CD4-positive, alpha-beta T cell (primary cell): ENCODE measurements around the gene CLDN24. TPM values are rescaled to one million over a fixed set of nuclear protein-coding genes. Genes with fewer than 3 reads are reported as not detected.

Experiments used
- ATAC-seq: fragments of 200-7000 bp; cut with Tn5 transposase; one replicate; pipeline ENCODE4 v1.10.0; 2022; ENCODE audit warnings: mild to moderate bottlenecking; ENCODE audit not compliant: poor library complexity
- CTCF ChIA-PET: fragments of 350-600 bp; sonication (Branson Sonifier 250); formaldehyde crosslinking; loops from one replicate; lab custom pipeline; 2021; ENCODE audit warnings: antibody characterized with exemption, inconsistent platforms; lab: Charles Lee
- POLR2A ChIA-PET: fragments of 350-600 bp; sonication (Branson Sonifier 250); formaldehyde crosslinking; loops from one replicate; lab custom pipeline; 2021; ENCODE audit warnings: antibody characterized with exemption, inconsistent platforms; lab: Charles Lee
- DNase-seq, 14 experiments: peaks; one replicate each; pipeline ENCODE4 v3.0.0-alpha.2; 2013 to 2020; ENCODE audit warnings: mixed read lengths in 2 of 14
- H3K27ac ChIP-seq, 2 donors: one replicate each; pipeline versions ENCODE4 v1.5.1 to v1.7.0; 2013; ENCODE audit warnings: low read length in 2 of 2, low read depth in 1 of 2, mild to moderate bottlenecking in 1 of 2
- H3K27me3 ChIP-seq, 2 experiments: 1 replicate in 1 of 2; 2 replicates in 1 of 2; pipeline versions ENCODE4 v1.6.1 to v1.7.0; 2013; ENCODE audit warnings: low read length in 2 of 2, control low read depth in 1 of 2, mild to moderate bottlenecking in 1 of 2, moderate library complexity in 1 of 2; ENCODE audit not compliant: insufficient read depth in 2 of 2, control insufficient read depth in 1 of 2
- H3K36me3 ChIP-seq: one replicate; pipeline ENCODE4 v1.6.1; 2013; ENCODE audit warnings: low read length, control low read depth; ENCODE audit not compliant: insufficient read depth
- H3K4me1 ChIP-seq: one replicate; pipeline ENCODE4 v1.6.1; 2013; ENCODE audit warnings: low read length, control low read depth; ENCODE audit not compliant: insufficient read depth
- H3K4me3 ChIP-seq: one replicate; pipeline ENCODE4 v1.5.1; 2013; ENCODE audit warnings: mild to moderate bottlenecking, low read length, moderate library complexity
- H3K9me3 ChIP-seq, 2 experiments: 1 replicate in 1 of 2; 2 replicates in 1 of 2; pipeline versions ENCODE4 v1.6.1 to v1.7.0; 2013; ENCODE audit warnings: low read length in 2 of 2, mild to moderate bottlenecking in 2 of 2, control low read depth in 1 of 2, moderate library complexity in 1 of 2; ENCODE audit not compliant: control insufficient read depth in 1 of 2, insufficient read depth in 1 of 2
- H3K27ac Mint-ChIP-seq: one replicate; pipeline ENCODE4 v1.8.0; 2020; ENCODE audit warnings: mixed read lengths
- H3K27me3 Mint-ChIP-seq: one replicate; pipeline ENCODE4 v1.8.0; 2021; ENCODE audit warnings: mixed read lengths
- H3K36me3 Mint-ChIP-seq: one replicate; pipeline ENCODE4 v1.8.0; 2021; ENCODE audit warnings: low read depth, mixed read lengths
- H3K4me1 Mint-ChIP-seq: one replicate; pipeline ENCODE4 v1.8.0; 2021; ENCODE audit warnings: low read depth, mixed read lengths
- H3K4me3 Mint-ChIP-seq: one replicate; pipeline ENCODE4 v1.8.0; 2020; ENCODE audit warnings: mild to moderate bottlenecking, mixed read lengths
- H3K9me3 Mint-ChIP-seq: one replicate; pipeline ENCODE4 v1.8.0; 2020; ENCODE audit warnings: mixed read lengths
- CTCF ChIP-seq: fragments of 200-600 bp; IDR thresholded peaks from one replicate; pipeline ENCODE4 v1.8.0; 2022; ENCODE audit warnings: antibody characterized with exemption, mild to moderate bottlenecking
- intact Hi-C, 2 experiments: fragments of 100-400 bp; cut with DNase I in 1 of 2; cut with micrococcal nuclease in 1 of 2; formaldehyde crosslinking; loops; one replicate each; pipeline versions ENCODE4 v1.15.1 to v1.9.0; 2023 to 2025; cut with DNase I, micrococcal nuclease
- total RNA-seq, 174 experiments: library from RNA in 2 of 174; stranded (reverse) in 2 of 174; gene quantifications; one replicate each; pipeline ENCODE4 v1.2.3 and lab custom pipeline; 2021 to 2026

Gene CLDN24
- total RNA-seq, 2 experiments from 2014 or later: not detected

DNA sequence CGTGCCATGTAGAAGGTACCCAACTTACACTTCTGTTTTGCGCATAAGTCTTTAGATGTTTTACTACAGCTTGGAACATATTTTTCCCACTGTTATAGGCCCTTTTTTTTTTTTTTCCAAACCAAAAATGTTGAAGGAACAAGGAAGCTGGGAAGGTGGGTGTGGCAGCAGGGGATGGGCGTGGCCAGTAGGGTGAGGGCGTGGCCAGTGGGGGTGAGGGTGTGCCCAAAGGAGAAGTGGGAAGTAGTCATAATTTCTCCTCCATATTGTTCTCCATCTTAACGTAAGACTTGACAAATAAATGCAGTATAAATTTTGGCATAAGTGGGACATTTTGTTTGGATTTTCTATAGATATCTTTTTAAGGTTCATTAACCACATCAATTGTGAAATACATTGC lies 32.5 kb downstream of the CLDN24 start:
- ATAC-seq (no peak), DNase-seq (no peak)
- H3K9me3 Mint-ChIP-seq: no peaks in the 10 kb centered on the region
- H3K9me3 ChIP-seq: no peaks in the 10 kb centered on the region
- H3K36me3 ChIP-seq: no peaks in the 10 kb centered on the region
- intact Hi-C loops: loop anchor here in 1 of 2 experiments (10.0 kb wide), 1 partner anchor 105 kb away; no protein-coding TSS in a partner anchor
- TF ChIP-seq CTCF: no peak
- H3K4me3 ChIP-seq: no peak overlapping the region
- no peaks in the 10 kb centered on the region for H3K27me3 ChIP-seq
- H3K4me1 Mint-ChIP-seq: no peaks in the 10 kb centered on the region
- no peak overlapping the region for H3K27ac ChIP-seq
- peaks cover 17% of the 10 kb centered on the region for H3K36me3 Mint-ChIP-seq
- POLR2A ChIA-PET: no interaction called here
- H3K27ac Mint-ChIP-seq: no peak overlapping the region
- H3K4me1 ChIP-seq: no peaks in the 10 kb centered on the region
- no peaks in the 10 kb centered on the region for H3K27me3 Mint-ChIP-seq
- CTCF ChIA-PET: no interaction called here
- H3K4me3 Mint-ChIP-seq: no peak overlapping the region

GRCh38 chr4:183288955-183289354 lies 33.3 kb downstream of the CLDN24 start:
- DNase-seq (no peak), ATAC-seq (no peak)
- no peaks in the 10 kb centered on the region for H3K4me1 Mint-ChIP-seq
- no peak for TF ChIP-seq CTCF
- Histone ChIP-seq H3K27me3 (no peaks in the 10 kb centered on the region), H3K4me3 (no peak overlapping the region), H3K36me3 (no peaks in the 10 kb centered on the region), H3K9me3 (no peaks in the 10 kb centered on the region), H3K4me1 (no peaks in the 10 kb centered on the region), H3K27ac (no peak overlapping the region)
- no peak overlapping the region for H3K27ac Mint-ChIP-seq
- CTCF ChIA-PET: no interaction called here
- peaks cover 6% of the 10 kb centered on the region for H3K27me3 Mint-ChIP-seq
- no peaks in the 10 kb centered on the region for H3K9me3 Mint-ChIP-seq
- no peak overlapping the region for H3K4me3 Mint-ChIP-seq
- peaks cover 21% of the 10 kb centered on the region for H3K36me3 Mint-ChIP-seq
- intact Hi-C loops: loop anchor here in 1 of 2 experiments (10.0 kb wide), 1 partner anchor 106 kb away; no protein-coding TSS in a partner anchor
- POLR2A ChIA-PET: no interaction called here

GRCh38 chr4:183287677-183288076 lies 34.5 kb downstream of the CLDN24 start:
- POLR2A ChIA-PET: no interaction called here
- Mint-ChIP-seq H3K27ac (no peak overlapping the region), H3K4me1 (no peaks in the 10 kb centered on the region), H3K27me3 (peaks cover 6% of the 10 kb centered on the region), H3K4me3 (no peak overlapping the region), H3K36me3 (peaks cover 28% of the 10 kb centered on the region), H3K9me3 (no peaks in the 10 kb centered on the region)
- no peak for ATAC-seq
- no peaks in the 10 kb centered on the region for H3K27me3 ChIP-seq
- TF ChIP-seq CTCF: no peak
- no peaks in the 10 kb centered on the region for H3K4me1 ChIP-seq
- no peak overlapping the region for H3K4me3 ChIP-seq
- H3K27ac ChIP-seq: no peak overlapping the region
- H3K36me3 ChIP-seq: no peaks in the 10 kb centered on the region
- no peaks in the 10 kb centered on the region for H3K9me3 ChIP-seq
- CTCF ChIA-PET: no interaction called here
- intact Hi-C loops: loop anchor here in 1 of 2 experiments (10.0 kb wide), 1 partner anchor 107 kb away; no protein-coding TSS in a partner anchor
- no peak for DNase-seq
